ENCODE data around the gene CD101. TPM values are rescaled to one million over a fixed set of nuclear protein-coding genes. Genes with fewer than 3 reads are reported as not detected.

CD101 gene
- total and polyA plus RNA-seq, 2 of the 8 experiments (the other 6 are each of a cell fraction or from before 2014, with no cell fraction given): 1.1 to 1.2 TPM

DNA sequence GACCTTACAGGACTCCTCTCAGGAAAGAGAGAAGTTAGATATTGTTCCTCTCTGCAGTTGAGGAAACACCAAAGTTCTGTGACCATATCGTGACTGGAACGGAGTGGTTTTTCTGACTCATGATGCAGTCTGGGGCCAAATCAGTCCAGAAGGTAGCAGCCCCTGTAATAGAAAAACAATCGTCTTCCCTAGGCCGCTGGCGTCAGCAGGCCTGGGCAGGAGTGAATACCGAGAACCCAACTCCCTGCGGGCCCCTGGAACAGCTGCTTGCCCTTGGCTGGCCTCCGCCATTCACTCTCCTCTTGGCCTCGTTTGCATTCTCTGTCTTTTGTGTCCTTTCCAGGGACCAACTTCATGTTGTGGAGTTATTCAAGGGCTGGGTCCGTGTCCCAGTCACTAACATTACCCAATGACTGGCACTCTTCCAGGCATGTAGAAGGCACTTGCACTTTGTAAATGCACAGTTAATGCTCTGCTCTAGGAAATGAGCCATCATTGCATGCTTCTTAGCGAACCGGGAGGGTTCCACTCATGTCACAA is 10.9 kb upstream of the CD101 start:
- Histone ChIP-seq H3K9me3 (ENCODE audit: insufficient read depth in 2 of 2, low read depth in 1 of 2, low read length in 1 of 2) (0 out of 4 replicates have a peak, but pooled peaks cover 0 to 3% of the 10 kb centered on the region in 2 experiments), H4K8ac (ENCODE audit: extremely low read depth, insufficient read depth, low read length) (no peak overlapping the region), H3K4me3 (ENCODE audit: extremely low read depth in 1 of 4, insufficient read depth in 2 of 4, low read depth in 3 of 4, low read length in 4 of 4) (no peak overlapping the region), H3K36me3 (ENCODE audit: control insufficient read depth in 2 of 4, insufficient read depth in 4 of 4, low read length in 3 of 4) (0 out of 8 replicates have a peak, but pooled peaks cover 0 to 2% (median 0%) of the 10 kb centered on the region in 4 experiments), H4K91ac (replicated peaks; ENCODE audit: insufficient read length, low read length) (no peak overlapping the region), H2AFZ (ENCODE audit: low read length) (no peak overlapping the region), H3K23ac (ENCODE audit: insufficient read length) (no peak overlapping the region), H3K18ac (ENCODE audit: extremely low read depth, low read length) (no peak overlapping the region), H3K27ac (ENCODE audit: low read depth, low read length) (no peak overlapping the region), H2BK5ac (ENCODE audit: low read depth, low read length) (no peak overlapping the region), H3K14ac (ENCODE audit: insufficient read length) (no peak overlapping the region), H3K56ac (replicated peaks; ENCODE audit: insufficient read length, low read depth, low read length) (no peak overlapping the region), H2BK120ac (replicated peaks; ENCODE audit: low read depth, low read length) (no peak overlapping the region), H3K79me1 (ENCODE audit: low read depth, low read length) (no peaks in the 10 kb centered on the region), H3K27me3 (replicated peaks in 1 of 4; ENCODE audit: control insufficient read depth in 3 of 4, extremely low read depth in 1 of 4, insufficient read depth in 3 of 4, low read length in 3 of 4) (no peaks in the 10 kb centered on the region), H2BK12ac (ENCODE audit: low read depth, low read length) (no peak overlapping the region), H4K5ac (ENCODE audit: insufficient read length, low read depth, low read length) (no peak overlapping the region), H3K4me2 (ENCODE audit: insufficient read depth in 1 of 2, low read depth in 2 of 2, low read length in 2 of 2) (no peak overlapping the region), H2BK20ac (ENCODE audit: low read length) (no peak overlapping the region), H2AK5ac (ENCODE audit: low read depth, low read length) (no peak overlapping the region), H3K4me1 (replicated peaks in 1 of 4; ENCODE audit: control insufficient read depth in 3 of 4, insufficient read depth in 4 of 4, low read length in 3 of 4) (peaks cover 0 to 4% (median 0%) of the 10 kb centered on the region in 4 experiments; a peak in 1 of 7 replicates), H3K4ac (replicated peaks; ENCODE audit: insufficient read length, low read depth, low read length) (no peak overlapping the region), H3K23me2 (ENCODE audit: low read depth, low read length) (no peaks in the 10 kb centered on the region), H4K20me1 (replicated peaks in 1 of 2; ENCODE audit: control insufficient read depth in 1 of 2, insufficient read depth in 2 of 2, low read length in 2 of 2) (no peaks in the 10 kb centered on the region), H2BK15ac (ENCODE audit: low read length) (no peak overlapping the region), H3K9ac (replicated peaks in 1 of 4; ENCODE audit: extremely low read depth in 1 of 4, low read depth in 3 of 4, low read length in 3 of 4) (no peak overlapping the region), H3K79me2 (ENCODE audit: control insufficient read depth in 1 of 2, insufficient read depth in 2 of 2, low read length in 2 of 2) (no peaks in the 10 kb centered on the region)
- POLR2A ChIA-PET (ENCODE audit: partially characterized antibody): no interaction called here
- CTCF ChIA-PET (ENCODE audit: partially characterized antibody): no interaction called here
- FAIRE-seq: no peak
- 90% methylated on average over 12 of the region's 12 CpGs; no CpG with 5 or more reads in 1 of the 2 experiments for WGBS, 2 experiments (ENCODE audit: extremely low coverage in 1 of 2, insufficient coverage in 1 of 2, insufficient read length in 1 of 2, insufficient replicate concordance in 2 of 2, low coverage in 1 of 2, low lambda C conversion rate in 2 of 2, missing lambda C conversion rate in 1 of 2)
- DNase-seq (ENCODE audit: low read depth in 1 of 2, low spot score in 2 of 2): no peak
- TF ChIP-seq POU5F1 (IDR thresholded peaks at IDR 0.05; ENCODE audit: low read depth, low read length) (no peak), ASH2L (IDR thresholded peaks at IDR 0.05; ENCODE audit: low read length) (no peak), CBX5 (IDR thresholded peaks at IDR 0.05; ENCODE audit: low read depth, low read length) (no peak), JUN (IDR thresholded peaks at IDR 0.05; ENCODE audit: low read depth, low read length) (no peak), CHD1 (IDR thresholded peaks at IDR 0.05; ENCODE audit: low read depth, low read length) (no peak), RNF2 (IDR thresholded peaks at IDR 0.05; ENCODE audit: borderline replicate concordance, low read depth, low read length, missing control alignments, poor library complexity, severe bottlenecking) (no peak), SIX5 (IDR thresholded peaks at IDR 0.05; ENCODE audit: low read depth, low read length) (no peak), RXRA (IDR thresholded peaks at IDR 0.05; ENCODE audit: insufficient read depth, low read depth, low read length) (no peak), TEAD4 (IDR thresholded peaks at IDR 0.05; ENCODE audit: low read depth, low read length) (no peak), RBBP5 (IDR thresholded peaks at IDR 0.05; ENCODE audit: borderline replicate concordance, low read depth, low read length) (no peak), GABPA (IDR thresholded peaks at IDR 0.05; ENCODE audit: borderline replicate concordance, insufficient read depth, low read length) (no peak), GTF2F1 (IDR thresholded peaks at IDR 0.05; ENCODE audit: borderline replicate concordance, low read depth, low read length) (no peak), BACH1 (IDR thresholded peaks at IDR 0.05; ENCODE audit: low read length) (no peak)
- TF ChIP-seq, protein P1, sequence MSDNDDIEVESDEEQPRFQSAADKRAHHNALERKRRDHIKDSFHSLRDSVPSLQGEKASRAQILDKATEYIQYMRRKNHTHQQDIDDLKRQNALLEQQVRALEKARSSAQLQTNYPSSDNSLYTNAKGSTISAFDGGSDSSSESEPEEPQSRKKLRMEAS (IDR thresholded peaks at IDR 0.05): no peak
